ENCODE results near the gene MVP.
A peak's percentile ranks its signal among the peaks of the same experiment; 100 is the strongest.

MVP gene

GRCh38 chr16:29816694-29817441 lies 3.4 kb upstream of the MVP start:
- peak; percentile 67 for DNase-seq (ENCODE audit: low spot score)
- in situ Hi-C loops (cut with MboI; ENCODE audit: low sequenced_read_pairs, unreplicated experiment), result no loop called here
- no peak for TF ChIP-seq CTCF (IDR thresholded peaks at IDR 0.05; ENCODE audit: borderline replicate concordance, control extremely low read depth, extremely low read depth, insufficient read depth, missing control alignments)

DNA sequence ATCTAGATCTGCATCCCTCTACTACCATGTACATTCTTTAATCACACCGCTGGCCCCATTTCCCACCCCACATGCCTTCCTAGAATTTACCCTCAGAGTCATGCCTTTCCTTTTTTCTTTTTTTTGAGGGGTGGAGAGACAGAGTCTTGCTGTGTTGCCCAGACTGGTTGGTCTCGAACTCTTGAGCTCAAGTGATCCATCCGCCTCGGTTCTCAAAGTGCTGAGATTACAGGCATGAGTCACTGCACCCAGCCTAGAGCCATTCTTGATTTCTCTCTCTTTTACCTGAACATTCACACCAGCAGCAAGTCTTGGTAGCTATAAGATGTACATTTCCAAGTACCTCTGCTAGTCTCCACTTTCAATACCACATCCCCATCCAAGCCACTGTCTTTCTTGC lies 2.2 kb upstream of the MVP start:
- no peak for TF ChIP-seq CTCF (IDR thresholded peaks at IDR 0.05; ENCODE audit: borderline replicate concordance, control extremely low read depth, extremely low read depth, insufficient read depth, missing control alignments)
- no peak for DNase-seq (ENCODE audit: low spot score)
- in situ Hi-C loops (cut with MboI; ENCODE audit: low sequenced_read_pairs, unreplicated experiment), result no loop called here

DNA sequence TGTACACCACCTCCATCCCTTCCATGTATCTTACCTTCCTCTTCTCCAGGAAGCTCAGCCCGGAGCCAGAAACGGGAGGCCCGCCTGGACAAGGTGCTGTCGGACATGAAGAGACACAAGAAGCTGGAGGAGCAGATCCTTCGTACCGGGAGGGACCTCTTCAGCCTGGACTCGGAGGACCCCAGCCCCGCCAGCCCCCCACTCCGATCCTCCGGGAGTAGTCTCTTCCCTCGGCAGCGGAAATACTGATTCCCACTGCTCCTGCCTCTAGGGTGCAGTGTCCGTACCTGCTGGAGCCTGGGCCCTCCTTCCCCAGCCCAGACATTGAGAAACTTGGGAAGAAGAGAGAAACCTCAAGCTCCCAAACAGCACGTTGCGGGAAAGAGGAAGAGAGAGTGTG lies 756 bp upstream of the MVP start:
- no peak for DNase-seq (ENCODE audit: low spot score)
- TF ChIP-seq CTCF (IDR thresholded peaks at IDR 0.05; ENCODE audit: borderline replicate concordance, control extremely low read depth, extremely low read depth, insufficient read depth, missing control alignments), result no peak
- in situ Hi-C loops (cut with MboI; ENCODE audit: low sequenced_read_pairs, unreplicated experiment), result no loop called here

GRCh38 chr16:29820730-29821642 lies 724 bp downstream of the MVP start:
- TF ChIP-seq CTCF (IDR thresholded peaks at IDR 0.05; ENCODE audit: borderline replicate concordance, control extremely low read depth, extremely low read depth, insufficient read depth, missing control alignments), result no peak
- peak; percentile 75 for DNase-seq (ENCODE audit: low spot score)
- in situ Hi-C loops (cut with MboI; ENCODE audit: low sequenced_read_pairs, unreplicated experiment), result no loop called here

GRCh38 chr16:29821643-29822115 lies 1.4 kb downstream of the MVP start:
- no peak for DNase-seq (ENCODE audit: low spot score)
- in situ Hi-C loops (cut with MboI; ENCODE audit: low sequenced_read_pairs, unreplicated experiment), result no loop called here
- no peak for TF ChIP-seq CTCF (IDR thresholded peaks at IDR 0.05; ENCODE audit: borderline replicate concordance, control extremely low read depth, extremely low read depth, insufficient read depth, missing control alignments)

DNA sequence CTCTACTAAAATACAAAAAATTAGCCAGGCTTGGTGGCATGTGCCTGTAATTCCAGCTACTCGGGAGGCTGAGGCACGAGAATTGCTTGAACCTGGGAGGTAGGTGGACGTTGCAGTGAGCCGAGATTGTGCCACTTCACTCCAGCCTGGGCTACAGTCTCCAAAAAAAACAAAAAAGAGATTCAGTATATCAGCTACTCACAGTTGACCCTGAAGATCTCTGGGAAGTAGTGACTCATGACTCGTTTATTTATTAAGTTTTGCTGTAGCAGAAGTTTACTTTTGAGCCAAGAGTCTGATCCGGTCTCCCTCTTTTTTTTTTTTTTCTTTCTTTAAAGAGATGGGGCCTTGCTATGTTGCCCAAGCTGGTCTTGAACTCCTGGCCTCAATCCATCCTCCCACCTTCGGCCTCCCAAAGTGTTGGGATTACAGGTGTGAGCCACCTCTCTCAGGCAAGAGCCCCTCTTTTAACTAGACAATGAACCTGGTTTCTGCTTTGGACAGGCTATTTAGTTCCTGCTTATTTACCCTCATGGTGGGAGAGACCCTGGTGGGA lies 4.4 kb downstream of the MVP start:
- DNase-seq (ENCODE audit: low spot score), result no peak
- in situ Hi-C loops (cut with MboI; ENCODE audit: low sequenced_read_pairs, unreplicated experiment), result no loop called here

More for the DNA sequence above, 4.4 kb downstream of the MVP start:
- TF ChIP-seq CTCF (IDR thresholded peaks at IDR 0.05; ENCODE audit: borderline replicate concordance, control extremely low read depth, extremely low read depth, insufficient read depth, missing control alignments), result no peak

All from GM13976 (cell line).